SK-N-SH treated with all-trans-retinoic acid at 6 μM for 48 hours (cell line): ENCODE measurements around the gene ZBTB46.

Source experiments
- ATAC-seq: fragments of 200-7000 bp; cut with Tn5 transposase; 3 replicates; pipeline ENCODE4 v1.9.1; 2020; ENCODE audit warnings: mild to moderate bottlenecking, moderate library complexity
- ARNTL ChIP-seq: fragments of 450-650 bp; formaldehyde crosslinking; IDR thresholded peaks from 2 replicates; pipeline ENCODE4 v1.5.0; 2020; ENCODE audit warnings: low read depth, mild to moderate bottlenecking, moderate library complexity, borderline replicate concordance
- CSDC2 ChIP-seq: fragments of 250-450 bp; sonication (Bioruptor Pico); IDR thresholded peaks from 2 replicates; pipeline ENCODE4 v1.5.0; 2020; ENCODE audit warnings: mild to moderate bottlenecking, moderate library complexity
- GLIS3 ChIP-seq: fragments of 250-450 bp; sonication (Bioruptor Pico); IDR thresholded peaks from 2 replicates; pipeline ENCODE4 v1.5.0; 2020; ENCODE audit warnings: mild to moderate bottlenecking, moderate library complexity
- OSR1 ChIP-seq: fragments of 250-450 bp; sonication (Bioruptor Pico); IDR thresholded peaks from 2 replicates; pipeline ENCODE4 v1.8.0; 2022; ENCODE audit warnings: moderate library complexity, mild to moderate bottlenecking, inconsistent platforms
- RARB ChIP-seq: fragments of 250-450 bp; sonication (Bioruptor Pico); IDR thresholded peaks from 2 replicates; pipeline ENCODE4 v1.8.0; 2021; ENCODE audit warnings: mild to moderate bottlenecking, moderate library complexity
- SNAI2 ChIP-seq: fragments of 250-450 bp; sonication (Bioruptor Pico); IDR thresholded peaks from 2 replicates; pipeline ENCODE4 v1.5.0; 2020; ENCODE audit warnings: mild to moderate bottlenecking, moderate library complexity
- TCF4 ChIP-seq: fragments of 250-450 bp; sonication (Bioruptor Pico); IDR thresholded peaks from 2 replicates; pipeline ENCODE4 v1.8.0; 2021; ENCODE audit warnings: mild to moderate bottlenecking, moderate library complexity, borderline replicate concordance
- ZC3H10 ChIP-seq: fragments of 250-450 bp; sonication (Bioruptor Pico); IDR thresholded peaks from 2 replicates; pipeline ENCODE4 v1.5.1; 2021; ENCODE audit warnings: mild to moderate bottlenecking, moderate library complexity
- ZFP3 ChIP-seq: fragments of 250-450 bp; sonication (Bioruptor Pico); IDR thresholded peaks from 2 replicates; pipeline ENCODE4 v1.5.0; 2020; ENCODE audit warnings: mild to moderate bottlenecking, moderate library complexity
- ZNF70 ChIP-seq: fragments of 450-650 bp; formaldehyde crosslinking; IDR thresholded peaks from 2 replicates; pipeline ENCODE4 v1.5.0; 2020; ENCODE audit warnings: mild to moderate bottlenecking, moderate library complexity
- ZNF8 ChIP-seq: fragments of 450-650 bp; formaldehyde crosslinking; IDR thresholded peaks from 2 replicates; pipeline ENCODE4 v1.5.0; 2020; ENCODE audit warnings: mild to moderate bottlenecking, moderate library complexity
- TF ChIP-seq, protein P1 (sequence below): fragments of 250-450 bp; sonication (Bioruptor Pico); IDR thresholded peaks from 2 replicates; pipeline ENCODE4 v1.5.1; 2020; ENCODE audit warnings: low read depth, mild to moderate bottlenecking, moderate library complexity
- TF ChIP-seq, protein P2 (sequence below): fragments of 250-450 bp; sonication (Bioruptor Pico); IDR thresholded peaks from 2 replicates; pipeline ENCODE4 v1.5.1; 2021; ENCODE audit warnings: mild to moderate bottlenecking, moderate library complexity
- TF ChIP-seq, protein P3 (sequence below): fragments of 250-450 bp; sonication (Bioruptor Pico); IDR thresholded peaks from 2 replicates; pipeline ENCODE4 v1.8.0; 2021; ENCODE audit warnings: low read depth, mild to moderate bottlenecking, moderate library complexity, borderline replicate concordance
- TF ChIP-seq, protein P4 (sequence below): fragments of 250-450 bp; sonication (Bioruptor Pico); IDR thresholded peaks from 2 replicates; pipeline ENCODE4 v1.8.0; 2020; ENCODE audit warnings: mild to moderate bottlenecking, moderate library complexity, borderline replicate concordance
- TF ChIP-seq, protein P5 (sequence below): fragments of 250-450 bp; sonication (Bioruptor Pico); IDR thresholded peaks from 2 replicates; pipeline ENCODE4 v1.5.0; 2020; ENCODE audit warnings: mild to moderate bottlenecking, moderate library complexity

Gene ZBTB46

DNA sequence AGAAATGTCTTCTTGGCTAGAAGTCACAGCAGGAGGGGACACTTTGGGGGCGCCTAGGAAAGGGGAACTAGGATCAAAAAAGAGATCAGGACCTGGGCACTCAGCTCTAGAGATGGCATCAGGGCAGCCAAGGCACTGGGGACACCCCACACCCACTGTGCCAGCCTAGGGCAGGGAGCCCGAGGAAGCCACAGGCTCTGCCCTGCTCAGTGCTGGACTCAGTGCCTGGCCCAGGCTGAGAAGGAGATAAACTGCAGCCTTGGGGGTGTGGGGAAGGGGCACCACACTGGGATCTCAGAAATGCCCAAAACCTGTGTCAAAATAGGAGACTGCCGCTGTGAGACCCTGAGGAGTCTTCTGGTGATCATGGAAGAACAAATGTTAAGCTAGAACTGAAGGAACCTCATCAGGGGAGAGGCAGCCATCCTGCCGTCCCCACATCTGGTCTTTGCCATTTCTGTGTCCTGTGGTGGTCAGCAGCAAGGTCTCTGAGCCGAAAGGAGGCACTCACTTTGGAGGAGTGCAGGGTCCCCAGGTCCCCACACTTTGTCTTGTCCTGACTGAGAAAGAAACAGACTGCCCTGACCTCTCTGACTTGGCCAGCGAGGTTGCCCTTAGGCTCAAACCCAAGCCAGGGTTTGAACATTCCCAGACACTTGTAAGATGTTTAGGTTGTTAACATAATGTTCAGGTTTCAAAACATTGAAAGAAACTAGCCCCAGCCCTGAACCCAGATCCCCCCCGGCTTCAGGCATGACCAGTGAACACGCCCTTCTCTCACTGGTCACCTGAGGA, 125.6 kb downstream of the ZBTB46 start:
- ATAC-seq: no peak

DNA sequence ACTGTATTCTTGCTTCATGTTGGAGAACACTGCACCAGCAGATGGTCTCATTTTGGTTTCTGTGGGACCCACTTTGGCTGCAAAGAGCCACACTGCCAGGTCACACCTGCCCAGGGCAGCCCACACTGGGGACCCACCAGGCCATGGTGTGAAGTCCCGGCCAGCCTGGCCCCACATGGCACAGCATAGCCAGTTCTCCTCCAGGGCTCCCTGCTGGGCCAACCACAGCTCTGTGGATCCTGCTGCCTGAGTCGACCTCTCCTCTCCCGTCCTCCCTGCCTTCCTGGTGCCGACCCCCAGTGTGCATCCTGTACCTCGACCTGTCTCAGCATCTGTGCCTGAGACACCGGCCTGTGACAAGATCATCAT, 126.3 kb downstream of the ZBTB46 start:
- no peak for ATAC-seq
- no peak for TF ChIP-seq GLIS3 (CRISPR knock-in tag)
- TF ChIP-seq ARNTL (CRISPR knock-in tag): no peak
- no peak for TF ChIP-seq CSDC2 (CRISPR knock-in tag)
- no peak for TF ChIP-seq ZNF70 (CRISPR knock-in tag)
- TF ChIP-seq, all 23 proteins: peak for 0

More for the DNA sequence above, 125.6 kb downstream of the ZBTB46 start:
- TF ChIP-seq, protein P1, sequence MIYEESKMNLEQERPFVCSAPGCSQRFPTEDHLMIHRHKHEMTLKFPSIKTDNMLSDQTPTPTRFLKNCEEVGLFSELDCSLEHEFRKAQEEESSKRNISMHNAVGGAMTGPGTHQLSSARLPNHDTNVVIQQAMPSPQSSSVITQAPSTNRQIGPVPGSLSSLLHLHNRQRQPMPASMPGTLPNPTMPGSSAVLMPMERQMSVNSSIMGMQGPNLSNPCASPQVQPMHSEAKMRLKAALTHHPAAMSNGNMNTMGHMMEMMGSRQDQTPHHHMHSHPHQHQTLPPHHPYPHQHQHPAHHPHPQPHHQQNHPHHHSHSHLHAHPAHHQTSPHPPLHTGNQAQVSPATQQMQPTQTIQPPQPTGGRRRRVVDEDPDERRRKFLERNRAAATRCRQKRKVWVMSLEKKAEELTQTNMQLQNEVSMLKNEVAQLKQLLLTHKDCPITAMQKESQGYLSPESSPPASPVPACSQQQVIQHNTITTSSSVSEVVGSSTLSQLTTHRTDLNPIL (CRISPR knock-in tag): no peak
- TF ChIP-seq ARNTL (CRISPR knock-in tag): no peak

DNA sequence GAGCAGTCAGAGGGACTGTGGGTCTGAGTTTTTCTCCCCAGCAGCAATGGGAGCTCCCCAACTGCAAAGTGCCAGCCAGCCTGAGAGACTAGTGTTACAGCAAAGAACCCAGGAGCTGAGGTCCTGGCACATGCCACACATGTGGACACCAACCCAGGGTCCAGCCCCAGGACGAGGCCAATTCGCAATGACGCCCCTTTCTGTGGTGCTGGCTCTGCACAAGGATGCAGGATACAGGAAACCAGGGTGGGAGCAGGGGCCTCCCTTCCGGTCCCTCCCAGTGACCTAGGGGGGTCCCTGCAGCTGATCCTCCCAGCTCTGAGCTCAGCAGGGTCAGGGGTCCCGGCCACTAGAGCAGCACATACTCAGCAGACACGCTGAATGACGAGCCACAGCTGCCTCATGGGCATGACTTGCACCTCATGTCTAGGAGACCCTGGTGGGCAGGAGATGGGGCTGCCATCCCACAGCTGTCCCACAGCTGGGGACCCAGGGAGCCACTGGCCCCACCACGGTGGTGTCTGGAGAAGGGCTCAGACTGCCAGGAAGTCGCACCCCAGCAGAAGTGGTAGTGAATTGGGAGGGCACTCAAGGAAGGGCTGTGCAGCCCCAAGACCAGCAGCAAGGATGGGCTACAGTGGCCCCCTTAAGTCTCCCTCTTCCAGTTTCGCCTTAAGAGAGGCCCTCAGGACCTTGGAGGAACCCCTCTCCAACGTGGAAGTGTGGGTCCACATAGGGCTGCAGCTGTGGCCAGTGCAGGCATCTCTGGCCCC, 126.9 kb downstream of the ZBTB46 start:
- no peak for ATAC-seq
- no peak for TF ChIP-seq SNAI2
- TF ChIP-seq, protein P1 (CRISPR knock-in tag): no peak
- TF ChIP-seq, protein P2, sequence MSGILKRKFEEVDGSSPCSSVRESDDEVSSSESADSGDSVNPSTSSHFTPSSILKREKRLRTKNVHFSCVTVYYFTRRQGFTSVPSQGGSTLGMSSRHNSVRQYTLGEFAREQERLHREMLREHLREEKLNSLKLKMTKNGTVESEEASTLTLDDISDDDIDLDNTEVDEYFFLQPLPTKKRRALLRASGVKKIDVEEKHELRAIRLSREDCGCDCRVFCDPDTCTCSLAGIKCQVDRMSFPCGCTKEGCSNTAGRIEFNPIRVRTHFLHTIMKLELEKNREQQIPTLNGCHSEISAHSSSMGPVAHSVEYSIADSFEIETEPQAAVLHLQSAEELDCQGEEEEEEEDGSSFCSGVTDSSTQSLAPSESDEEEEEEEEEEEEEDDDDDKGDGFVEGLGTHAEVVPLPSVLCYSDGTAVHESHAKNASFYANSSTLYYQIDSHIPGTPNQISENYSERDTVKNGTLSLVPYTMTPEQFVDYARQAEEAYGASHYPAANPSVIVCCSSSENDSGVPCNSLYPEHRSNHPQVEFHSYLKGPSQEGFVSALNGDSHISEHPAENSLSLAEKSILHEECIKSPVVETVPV: no peak
- no peak for TF ChIP-seq ZC3H10 (CRISPR knock-in tag)
- TF ChIP-seq, protein P3, sequence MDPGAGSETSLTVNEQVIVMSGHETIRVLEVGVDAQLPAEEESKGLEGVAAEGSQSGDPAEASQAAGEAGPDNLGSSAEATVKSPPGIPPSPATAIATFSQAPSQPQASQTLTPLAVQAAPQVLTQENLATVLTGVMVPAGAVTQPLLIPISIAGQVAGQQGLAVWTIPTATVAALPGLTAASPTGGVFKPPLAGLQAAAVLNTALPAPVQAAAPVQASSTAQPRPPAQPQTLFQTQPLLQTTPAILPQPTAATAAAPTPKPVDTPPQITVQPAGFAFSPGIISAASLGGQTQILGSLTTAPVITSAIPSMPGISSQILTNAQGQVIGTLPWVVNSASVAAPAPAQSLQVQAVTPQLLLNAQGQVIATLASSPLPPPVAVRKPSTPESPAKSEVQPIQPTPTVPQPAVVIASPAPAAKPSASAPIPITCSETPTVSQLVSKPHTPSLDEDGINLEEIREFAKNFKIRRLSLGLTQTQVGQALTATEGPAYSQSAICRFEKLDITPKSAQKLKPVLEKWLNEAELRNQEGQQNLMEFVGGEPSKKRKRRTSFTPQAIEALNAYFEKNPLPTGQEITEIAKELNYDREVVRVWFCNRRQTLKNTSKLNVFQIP (CRISPR knock-in tag): no peak
- TF ChIP-seq OSR1 (CRISPR knock-in tag): no peak
- no peak for TF ChIP-seq ZFP3 (CRISPR knock-in tag)
- no peak for TF ChIP-seq GLIS3 (CRISPR knock-in tag)
- TF ChIP-seq ARNTL (CRISPR knock-in tag): no peak
- TF ChIP-seq, protein P4, sequence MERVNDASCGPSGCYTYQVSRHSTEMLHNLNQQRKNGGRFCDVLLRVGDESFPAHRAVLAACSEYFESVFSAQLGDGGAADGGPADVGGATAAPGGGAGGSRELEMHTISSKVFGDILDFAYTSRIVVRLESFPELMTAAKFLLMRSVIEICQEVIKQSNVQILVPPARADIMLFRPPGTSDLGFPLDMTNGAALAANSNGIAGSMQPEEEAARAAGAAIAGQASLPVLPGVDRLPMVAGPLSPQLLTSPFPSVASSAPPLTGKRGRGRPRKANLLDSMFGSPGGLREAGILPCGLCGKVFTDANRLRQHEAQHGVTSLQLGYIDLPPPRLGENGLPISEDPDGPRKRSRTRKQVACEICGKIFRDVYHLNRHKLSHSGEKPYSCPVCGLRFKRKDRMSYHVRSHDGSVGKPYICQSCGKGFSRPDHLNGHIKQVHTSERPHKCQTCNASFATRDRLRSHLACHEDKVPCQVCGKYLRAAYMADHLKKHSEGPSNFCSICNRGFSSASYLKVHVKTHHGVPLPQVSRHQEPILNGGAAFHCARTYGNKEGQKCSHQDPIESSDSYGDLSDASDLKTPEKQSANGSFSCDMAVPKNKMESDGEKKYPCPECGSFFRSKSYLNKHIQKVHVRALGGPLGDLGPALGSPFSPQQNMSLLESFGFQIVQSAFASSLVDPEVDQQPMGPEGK (CRISPR knock-in tag): no peak
- no peak for TF ChIP-seq ZNF8 (CRISPR knock-in tag)
- TF ChIP-seq RARB (CRISPR knock-in tag): no peak
- TF ChIP-seq ZNF70 (CRISPR knock-in tag): no peak
- TF ChIP-seq, all 23 proteins: peak for 0

DNA sequence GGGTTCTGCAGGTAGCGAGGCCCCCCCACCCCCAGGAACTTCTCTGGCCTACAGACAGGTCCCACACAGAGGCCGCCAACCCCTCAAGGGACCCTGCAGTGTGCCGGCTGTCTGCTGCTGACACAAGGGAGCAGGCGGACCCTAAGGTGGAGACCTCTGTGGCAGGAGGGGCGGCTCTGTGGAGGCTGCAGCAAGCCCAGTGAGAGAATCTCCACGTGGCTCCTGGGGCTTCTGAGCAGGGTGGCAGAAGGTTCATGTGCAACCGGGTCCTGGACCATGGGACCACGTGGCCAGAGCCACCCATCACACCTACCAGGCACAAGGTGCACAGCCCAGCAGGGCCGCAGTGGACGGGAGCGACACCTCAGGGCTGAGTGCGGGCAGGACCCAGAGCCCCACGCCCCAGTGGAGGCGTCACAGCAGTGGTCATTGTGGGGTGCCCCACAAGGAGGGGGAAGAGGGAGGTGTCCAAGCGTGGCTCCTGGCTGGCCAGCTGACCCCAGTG, 127.5 kb downstream of the ZBTB46 start:
- no peak for TF ChIP-seq ARNTL (CRISPR knock-in tag)
- no peak for TF ChIP-seq SNAI2
- TF ChIP-seq, protein P3 (CRISPR knock-in tag): no peak
- no peak for TF ChIP-seq TCF4 (CRISPR knock-in tag)
- TF ChIP-seq, protein P5, sequence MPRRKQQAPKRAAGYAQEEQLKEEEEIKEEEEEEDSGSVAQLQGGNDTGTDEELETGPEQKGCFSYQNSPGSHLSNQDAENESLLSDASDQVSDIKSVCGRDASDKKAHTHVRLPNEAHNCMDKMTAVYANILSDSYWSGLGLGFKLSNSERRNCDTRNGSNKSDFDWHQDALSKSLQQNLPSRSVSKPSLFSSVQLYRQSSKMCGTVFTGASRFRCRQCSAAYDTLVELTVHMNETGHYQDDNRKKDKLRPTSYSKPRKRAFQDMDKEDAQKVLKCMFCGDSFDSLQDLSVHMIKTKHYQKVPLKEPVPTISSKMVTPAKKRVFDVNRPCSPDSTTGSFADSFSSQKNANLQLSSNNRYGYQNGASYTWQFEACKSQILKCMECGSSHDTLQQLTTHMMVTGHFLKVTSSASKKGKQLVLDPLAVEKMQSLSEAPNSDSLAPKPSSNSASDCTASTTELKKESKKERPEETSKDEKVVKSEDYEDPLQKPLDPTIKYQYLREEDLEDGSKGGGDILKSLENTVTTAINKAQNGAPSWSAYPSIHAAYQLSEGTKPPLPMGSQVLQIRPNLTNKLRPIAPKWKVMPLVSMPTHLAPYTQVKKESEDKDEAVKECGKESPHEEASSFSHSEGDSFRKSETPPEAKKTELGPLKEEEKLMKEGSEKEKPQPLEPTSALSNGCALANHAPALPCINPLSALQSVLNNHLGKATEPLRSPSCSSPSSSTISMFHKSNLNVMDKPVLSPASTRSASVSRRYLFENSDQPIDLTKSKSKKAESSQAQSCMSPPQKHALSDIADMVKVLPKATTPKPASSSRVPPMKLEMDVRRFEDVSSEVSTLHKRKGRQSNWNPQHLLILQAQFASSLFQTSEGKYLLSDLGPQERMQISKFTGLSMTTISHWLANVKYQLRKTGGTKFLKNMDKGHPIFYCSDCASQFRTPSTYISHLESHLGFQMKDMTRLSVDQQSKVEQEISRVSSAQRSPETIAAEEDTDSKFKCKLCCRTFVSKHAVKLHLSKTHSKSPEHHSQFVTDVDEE: no peak
- no peak for ATAC-seq
